HG02798 (cell line): ENCODE measurements around the gene GUCY1A1.
A peak's percentile ranks its signal among the peaks of the same experiment; 100 is the strongest.

ENCODE experiments used
- ATAC-seq: cut with Tn5 transposase; IDR thresholded peaks from one replicate; pipeline ENCODE4 v1.9.1; 2021; ENCODE audit warnings: mild to moderate bottlenecking; ENCODE audit not compliant: unreplicated experiment, poor library complexity

The GUCY1A1 gene

GRCh38 chr4:155724731-155725130, 58.1 kb downstream of the GUCY1A1 start:
- ATAC-seq = no peak

GRCh38 chr4:155734065-155734464, 67.4 kb downstream of the GUCY1A1 start:
- no peak for ATAC-seq

GRCh38 chr4:155734951-155735350, 68.3 kb downstream of the GUCY1A1 start:
- no peak for ATAC-seq

GRCh38 chr4:155735496-155735895, 68.8 kb downstream of the GUCY1A1 start:
- ATAC-seq = no peak

- ATAC-seq = no peak
These were observed 71.9 kb downstream of the GUCY1A1 start for GRCh38 chr4:155738548-155738947.

- no peak for ATAC-seq
These were observed 74.9 kb downstream of the GUCY1A1 start for GRCh38 chr4:155741546-155741945.

- no peak for ATAC-seq
These were observed 75.8 kb downstream of the GUCY1A1 start for GRCh38 chr4:155742310-155743015.

GRCh38 chr4:155745984-155746383, 79.3 kb downstream of the GUCY1A1 start:
- ATAC-seq = no peak

GRCh38 chr4:155748039-155748438, 81.4 kb downstream of the GUCY1A1 start:
- ATAC-seq = no peak

GRCh38 chr4:155749041-155749440, 82.4 kb downstream of the GUCY1A1 start:
- ATAC-seq = no peak

- no peak for ATAC-seq
These were observed 84.9 kb downstream of the GUCY1A1 start for GRCh38 chr4:155751569-155751968.

GRCh38 chr4:155757745-155758265, 91.2 kb downstream of the GUCY1A1 start:
- no peak for ATAC-seq

- ATAC-seq = peak; percentile 97
These were observed 92.1 kb downstream of the GUCY1A1 start, which contains the start of gene GUCY1B1 for GRCh38 chr4:155758481-155759371. GUCY1B1 (plus strand) TSS chr4:155759021; CDS start chr4:155759141, 120 bp downstream.

GRCh38 chr4:155759372-155760252, 93.0 kb downstream of the GUCY1A1 start:
- ATAC-seq = peak; percentile 26

GRCh38 chr4:155761047-155761446, 94.4 kb downstream of the GUCY1A1 start:
- no peak for ATAC-seq

GRCh38 chr4:155761916-155762315, 95.3 kb downstream of the GUCY1A1 start:
- no peak for ATAC-seq

- no peak for ATAC-seq
These were observed 95.7 kb downstream of the GUCY1A1 start for GRCh38 chr4:155762334-155762733.

- ATAC-seq = no peak
These were observed 96.9 kb downstream of the GUCY1A1 start for GRCh38 chr4:155763551-155763950.

- ATAC-seq = no peak
These were observed 98.5 kb downstream of the GUCY1A1 start for GRCh38 chr4:155765149-155765548.

GRCh38 chr4:155766622-155767021, 100.0 kb downstream of the GUCY1A1 start:
- ATAC-seq = no peak
